ENCODE results near the gene PHF21A.

DNA sequence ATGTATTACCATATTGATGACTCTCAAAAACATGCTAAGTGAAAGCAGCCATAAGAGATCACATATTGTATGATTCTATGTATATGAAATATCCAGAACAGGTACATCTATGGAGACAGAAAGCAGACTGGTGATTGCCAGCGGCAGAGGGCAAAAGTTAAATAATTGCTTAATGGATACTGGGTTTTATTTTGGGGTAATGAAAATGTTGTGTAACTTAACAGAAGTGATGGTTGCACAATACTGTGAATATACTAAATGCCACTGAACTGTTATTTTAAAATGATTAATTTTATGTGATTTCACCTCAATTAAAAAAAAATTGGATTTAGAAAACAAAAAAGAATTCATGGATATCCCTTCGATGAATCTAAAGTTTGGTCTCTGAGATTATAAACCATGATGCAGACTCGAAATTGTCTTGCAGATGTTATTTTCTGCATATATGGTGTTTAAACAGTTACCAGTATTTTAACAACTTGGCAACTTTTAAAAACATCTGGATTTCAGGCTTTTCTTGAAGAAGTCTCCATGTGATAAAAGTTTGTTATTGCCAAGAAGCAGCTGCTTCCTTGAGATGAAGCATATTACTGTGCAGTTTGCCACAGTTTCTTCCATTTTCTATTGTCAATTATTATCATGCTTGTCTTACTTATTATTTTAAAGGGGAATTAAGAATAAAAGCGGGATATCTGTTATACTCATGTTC is 160.7 kb downstream of the PHF21A start:
- no peak for TF ChIP-seq EZH2 (conservative IDR thresholded peaks at IDR 0.05; ENCODE audit: low read depth, low read length)
- TF ChIP-seq, protein P1, sequence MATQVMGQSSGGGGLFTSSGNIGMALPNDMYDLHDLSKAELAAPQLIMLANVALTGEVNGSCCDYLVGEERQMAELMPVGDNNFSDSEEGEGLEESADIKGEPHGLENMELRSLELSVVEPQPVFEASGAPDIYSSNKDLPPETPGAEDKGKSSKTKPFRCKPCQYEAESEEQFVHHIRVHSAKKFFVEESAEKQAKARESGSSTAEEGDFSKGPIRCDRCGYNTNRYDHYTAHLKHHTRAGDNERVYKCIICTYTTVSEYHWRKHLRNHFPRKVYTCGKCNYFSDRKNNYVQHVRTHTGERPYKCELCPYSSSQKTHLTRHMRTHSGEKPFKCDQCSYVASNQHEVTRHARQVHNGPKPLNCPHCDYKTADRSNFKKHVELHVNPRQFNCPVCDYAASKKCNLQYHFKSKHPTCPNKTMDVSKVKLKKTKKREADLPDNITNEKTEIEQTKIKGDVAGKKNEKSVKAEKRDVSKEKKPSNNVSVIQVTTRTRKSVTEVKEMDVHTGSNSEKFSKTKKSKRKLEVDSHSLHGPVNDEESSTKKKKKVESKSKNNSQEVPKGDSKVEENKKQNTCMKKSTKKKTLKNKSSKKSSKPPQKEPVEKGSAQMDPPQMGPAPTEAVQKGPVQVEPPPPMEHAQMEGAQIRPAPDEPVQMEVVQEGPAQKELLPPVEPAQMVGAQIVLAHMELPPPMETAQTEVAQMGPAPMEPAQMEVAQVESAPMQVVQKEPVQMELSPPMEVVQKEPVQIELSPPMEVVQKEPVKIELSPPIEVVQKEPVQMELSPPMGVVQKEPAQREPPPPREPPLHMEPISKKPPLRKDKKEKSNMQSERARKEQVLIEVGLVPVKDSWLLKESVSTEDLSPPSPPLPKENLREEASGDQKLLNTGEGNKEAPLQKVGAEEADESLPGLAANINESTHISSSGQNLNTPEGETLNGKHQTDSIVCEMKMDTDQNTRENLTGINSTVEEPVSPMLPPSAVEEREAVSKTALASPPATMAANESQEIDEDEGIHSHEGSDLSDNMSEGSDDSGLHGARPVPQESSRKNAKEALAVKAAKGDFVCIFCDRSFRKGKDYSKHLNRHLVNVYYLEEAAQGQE (IDR thresholded peaks at IDR 0.05; ENCODE audit: borderline replicate concordance in 1 of 2, low read depth in 1 of 2, low read length in 2 of 2), result no peak
- TF ChIP-seq, protein P2, sequence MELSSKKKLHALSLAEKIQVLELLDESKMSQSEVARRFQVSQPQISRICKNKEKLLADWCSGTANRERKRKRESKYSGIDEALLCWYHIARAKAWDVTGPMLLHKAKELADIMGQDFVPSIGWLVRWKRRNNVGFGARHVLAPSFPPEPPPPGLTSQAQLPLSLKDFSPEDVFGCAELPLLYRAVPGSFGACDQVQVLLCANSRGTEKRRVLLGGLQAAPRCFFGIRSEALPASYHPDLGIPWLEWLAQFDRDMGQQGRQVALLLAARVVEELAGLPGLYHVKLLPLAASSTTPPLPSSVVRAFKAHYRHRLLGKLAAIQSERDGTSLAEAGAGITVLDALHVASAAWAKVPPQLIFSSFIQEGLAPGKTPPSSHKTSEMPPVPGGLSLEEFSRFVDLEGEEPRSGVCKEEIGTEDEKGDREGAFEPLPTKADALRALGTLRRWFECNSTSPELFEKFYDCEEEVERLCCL (CRISPR knock-in tag; IDR thresholded peaks at IDR 0.05; ENCODE audit: borderline replicate concordance), result no peak
- TF ChIP-seq, protein P3, sequence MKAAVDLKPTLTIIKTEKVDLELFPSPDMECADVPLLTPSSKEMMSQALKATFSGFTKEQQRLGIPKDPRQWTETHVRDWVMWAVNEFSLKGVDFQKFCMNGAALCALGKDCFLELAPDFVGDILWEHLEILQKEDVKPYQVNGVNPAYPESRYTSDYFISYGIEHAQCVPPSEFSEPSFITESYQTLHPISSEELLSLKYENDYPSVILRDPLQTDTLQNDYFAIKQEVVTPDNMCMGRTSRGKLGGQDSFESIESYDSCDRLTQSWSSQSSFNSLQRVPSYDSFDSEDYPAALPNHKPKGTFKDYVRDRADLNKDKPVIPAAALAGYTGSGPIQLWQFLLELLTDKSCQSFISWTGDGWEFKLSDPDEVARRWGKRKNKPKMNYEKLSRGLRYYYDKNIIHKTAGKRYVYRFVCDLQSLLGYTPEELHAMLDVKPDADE (CRISPR knock-in tag; IDR thresholded peaks at IDR 0.05), result no peak
- TF ChIP-seq, protein P4, sequence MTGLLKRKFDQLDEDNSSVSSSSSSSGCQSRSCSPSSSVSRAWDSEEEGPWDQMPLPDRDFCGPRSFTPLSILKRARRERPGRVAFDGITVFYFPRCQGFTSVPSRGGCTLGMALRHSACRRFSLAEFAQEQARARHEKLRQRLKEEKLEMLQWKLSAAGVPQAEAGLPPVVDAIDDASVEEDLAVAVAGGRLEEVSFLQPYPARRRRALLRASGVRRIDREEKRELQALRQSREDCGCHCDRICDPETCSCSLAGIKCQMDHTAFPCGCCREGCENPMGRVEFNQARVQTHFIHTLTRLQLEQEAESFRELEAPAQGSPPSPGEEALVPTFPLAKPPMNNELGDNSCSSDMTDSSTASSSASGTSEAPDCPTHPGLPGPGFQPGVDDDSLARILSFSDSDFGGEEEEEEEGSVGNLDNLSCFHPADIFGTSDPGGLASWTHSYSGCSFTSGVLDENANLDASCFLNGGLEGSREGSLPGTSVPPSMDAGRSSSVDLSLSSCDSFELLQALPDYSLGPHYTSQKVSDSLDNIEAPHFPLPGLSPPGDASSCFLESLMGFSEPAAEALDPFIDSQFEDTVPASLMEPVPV (CRISPR knock-in tag; IDR thresholded peaks at IDR 0.05), result no peak
